HFF-Myc (cell line): ENCODE measurements around the gene ATAD3A.
"Not testable (repeated sequence)": the region's sequence is repeated elsewhere in the genome, so short reads cannot be mapped to it uniquely, and the experiment has no call there.

ENCODE experiments used
- DNase-seq: peaks from one replicate; pipeline ENCODE4 v3.0.0-alpha.2; 2011; ENCODE audit warnings: low read depth; ENCODE audit errors: extremely low read depth
- H3K4me3 ChIP-seq: replicated peaks from 2 replicates; pipeline ENCODE4 v1.5.1; 2011; ENCODE audit warnings: low read depth, mild to moderate bottlenecking, control low read depth, low read length
- TF ChIP-seq, protein P1 (sequence below): IDR thresholded peaks from 2 replicates; pipeline ENCODE4 v1.5.1; 2012; ENCODE audit warnings: mild to moderate bottlenecking, low read depth, low read length, control low read depth; ENCODE audit errors: missing control alignments

The ATAD3A gene

DNA sequence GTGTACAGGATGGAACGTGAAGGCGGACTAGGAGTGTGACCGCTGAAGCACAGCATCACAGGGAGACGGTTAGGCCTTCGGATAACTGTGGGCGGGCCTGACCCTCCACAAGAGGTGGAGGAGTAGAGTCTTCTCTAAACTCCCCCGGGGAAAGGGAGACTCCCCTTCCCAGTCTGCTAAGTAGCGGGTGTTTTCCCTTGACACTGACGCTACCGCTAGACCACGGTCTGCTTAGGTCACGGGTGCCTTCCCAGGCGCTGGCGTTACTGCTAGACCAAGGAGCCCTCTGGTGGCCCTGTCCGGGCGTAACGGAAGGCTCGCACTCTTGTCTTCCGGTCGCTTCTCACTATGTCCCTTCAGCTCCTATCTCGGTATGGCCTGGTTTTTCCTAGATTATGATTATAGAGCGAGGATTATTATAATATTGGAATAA lies 6.6 kb upstream of the ATAD3A start:
- TF ChIP-seq, protein P1, sequence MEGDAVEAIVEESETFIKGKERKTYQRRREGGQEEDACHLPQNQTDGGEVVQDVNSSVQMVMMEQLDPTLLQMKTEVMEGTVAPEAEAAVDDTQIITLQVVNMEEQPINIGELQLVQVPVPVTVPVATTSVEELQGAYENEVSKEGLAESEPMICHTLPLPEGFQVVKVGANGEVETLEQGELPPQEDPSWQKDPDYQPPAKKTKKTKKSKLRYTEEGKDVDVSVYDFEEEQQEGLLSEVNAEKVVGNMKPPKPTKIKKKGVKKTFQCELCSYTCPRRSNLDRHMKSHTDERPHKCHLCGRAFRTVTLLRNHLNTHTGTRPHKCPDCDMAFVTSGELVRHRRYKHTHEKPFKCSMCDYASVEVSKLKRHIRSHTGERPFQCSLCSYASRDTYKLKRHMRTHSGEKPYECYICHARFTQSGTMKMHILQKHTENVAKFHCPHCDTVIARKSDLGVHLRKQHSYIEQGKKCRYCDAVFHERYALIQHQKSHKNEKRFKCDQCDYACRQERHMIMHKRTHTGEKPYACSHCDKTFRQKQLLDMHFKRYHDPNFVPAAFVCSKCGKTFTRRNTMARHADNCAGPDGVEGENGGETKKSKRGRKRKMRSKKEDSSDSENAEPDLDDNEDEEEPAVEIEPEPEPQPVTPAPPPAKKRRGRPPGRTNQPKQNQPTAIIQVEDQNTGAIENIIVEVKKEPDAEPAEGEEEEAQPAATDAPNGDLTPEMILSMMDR, result peak; percentile 12
- not testable (repeated sequence) for DNase-seq, H3K4me3 ChIP-seq

DNA sequence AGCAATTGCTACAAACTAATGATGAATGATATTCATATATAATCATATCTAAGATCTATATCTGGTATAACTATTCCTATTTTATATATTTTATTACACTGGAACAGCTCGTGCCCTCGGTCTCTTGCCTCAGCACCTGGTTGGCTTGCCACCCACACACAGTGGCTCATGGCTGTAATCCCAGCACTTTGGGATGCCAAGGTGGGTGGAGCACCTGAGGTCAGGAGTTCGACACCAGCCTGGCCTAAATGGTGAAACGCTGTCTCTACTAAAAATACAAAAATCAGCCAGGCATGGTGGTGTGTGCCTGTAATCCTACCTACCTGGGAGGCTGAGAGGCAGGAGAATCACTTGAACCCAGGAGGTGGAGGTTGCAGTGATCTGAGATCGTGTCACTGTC lies 6.2 kb upstream of the ATAD3A start:
- H3K4me3 ChIP-seq, DNase-seq: not testable (repeated sequence)

DNA sequence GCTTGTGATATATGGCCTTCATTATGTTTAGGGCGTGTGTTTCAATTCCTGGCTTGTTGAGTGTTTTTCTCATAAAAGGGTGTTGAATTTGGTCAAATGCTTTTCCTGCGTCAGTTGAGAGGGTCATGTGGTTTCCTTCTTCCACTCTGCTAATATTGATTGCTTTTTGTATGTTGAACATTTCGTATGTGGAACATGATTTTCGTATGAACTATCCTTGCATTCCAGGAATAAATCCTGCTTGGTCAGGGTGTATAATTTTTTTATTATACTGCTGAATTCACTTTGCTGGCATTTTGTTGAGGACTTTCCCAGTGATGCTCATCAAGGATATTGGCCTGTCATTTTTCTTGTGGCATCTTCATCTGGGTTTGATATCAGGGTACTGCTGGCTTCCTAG lies 4.7 kb upstream of the ATAD3A start:
- H3K4me3 ChIP-seq, result no peak overlapping the region
- no peak for DNase-seq
- TF ChIP-seq, protein P1, result no peak

DNA sequence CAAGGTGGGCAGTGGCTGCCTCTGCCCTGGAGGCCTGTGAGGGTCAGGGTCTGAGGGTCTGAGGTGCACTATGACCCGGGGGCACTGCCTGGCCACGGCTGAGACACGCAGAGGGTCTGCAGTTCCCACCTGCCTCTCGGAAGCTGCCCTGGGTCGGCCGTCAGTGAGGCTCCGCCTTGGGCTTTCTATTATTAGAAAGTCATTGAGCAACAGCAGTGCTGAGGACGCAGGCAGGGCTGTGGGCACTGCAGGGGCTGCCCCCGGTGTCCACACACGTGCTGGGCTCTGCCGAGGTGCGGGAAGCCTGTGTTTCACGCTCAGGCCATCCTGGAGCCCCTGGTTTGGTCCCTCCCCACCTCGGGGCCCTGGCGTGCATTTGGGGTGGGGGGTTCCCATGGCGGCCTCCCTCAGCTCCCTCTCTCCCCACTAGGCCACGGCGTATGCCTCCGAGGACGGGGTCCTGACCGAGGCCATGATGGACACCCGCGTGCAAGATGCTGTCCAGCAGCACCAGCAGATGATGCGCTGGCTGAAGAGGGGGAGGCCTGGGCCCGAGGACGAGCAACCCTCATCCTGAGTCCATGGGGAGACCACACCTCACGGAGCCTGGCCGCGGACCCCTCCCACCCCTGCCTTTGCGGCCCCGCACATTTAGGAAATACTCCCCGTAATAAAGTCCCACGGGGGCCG lies 3.0 kb upstream of the ATAD3A start:
- not testable (repeated sequence) for DNase-seq, H3K4me3 ChIP-seq

DNA sequence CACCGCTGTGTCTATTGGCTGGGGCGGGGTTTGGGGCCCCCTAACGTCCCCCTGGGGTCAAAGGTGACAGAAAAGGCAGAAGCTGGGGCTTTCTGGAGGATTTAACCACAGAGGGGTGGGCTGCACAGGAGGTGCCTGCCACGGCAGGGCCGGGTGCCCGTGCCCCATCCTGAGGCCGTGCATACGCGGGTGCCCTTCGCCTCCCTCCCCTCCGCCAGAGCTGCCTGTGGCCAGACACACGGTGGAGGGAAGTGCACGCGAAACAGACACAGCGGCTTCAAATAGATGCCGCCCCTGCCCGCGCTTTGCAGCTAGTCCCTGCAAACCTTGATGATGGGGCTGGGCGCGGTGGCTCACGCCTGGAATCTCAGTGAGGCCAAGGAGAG lies 2.5 kb upstream of the ATAD3A start:
- H3K4me3 ChIP-seq, DNase-seq: not testable (repeated sequence)

DNA sequence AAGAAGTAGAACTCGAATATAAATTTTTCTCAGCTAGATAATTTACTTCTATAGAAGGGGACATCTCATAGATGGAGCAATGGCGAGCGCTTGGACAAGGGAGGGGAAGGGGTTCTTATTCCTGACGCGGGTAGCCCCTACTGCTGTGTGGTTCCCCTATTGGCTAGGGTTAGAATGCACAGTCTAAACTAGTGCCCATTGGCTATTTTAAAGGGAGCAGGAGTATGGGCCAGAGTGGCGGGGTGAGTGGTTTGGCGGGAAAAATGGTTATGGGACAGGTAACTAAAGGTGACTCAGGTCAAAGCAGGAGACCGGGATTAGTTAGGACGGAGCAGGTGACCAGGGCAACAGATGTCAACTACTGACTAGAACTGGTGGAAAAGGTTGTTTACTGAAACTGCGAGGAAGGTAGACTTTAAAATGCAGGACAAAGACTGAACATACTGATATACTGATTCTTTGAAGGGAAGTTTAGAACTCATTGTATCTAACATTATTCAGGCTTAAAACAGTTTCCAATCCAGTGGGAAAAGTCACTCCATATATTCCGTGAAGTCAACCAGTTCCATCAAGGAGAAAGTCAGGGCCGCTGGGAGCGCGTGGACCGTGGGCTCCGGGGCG lies 940 bp upstream of the ATAD3A start:
- no peak for DNase-seq
- TF ChIP-seq, protein P1, result no peak

DNA sequence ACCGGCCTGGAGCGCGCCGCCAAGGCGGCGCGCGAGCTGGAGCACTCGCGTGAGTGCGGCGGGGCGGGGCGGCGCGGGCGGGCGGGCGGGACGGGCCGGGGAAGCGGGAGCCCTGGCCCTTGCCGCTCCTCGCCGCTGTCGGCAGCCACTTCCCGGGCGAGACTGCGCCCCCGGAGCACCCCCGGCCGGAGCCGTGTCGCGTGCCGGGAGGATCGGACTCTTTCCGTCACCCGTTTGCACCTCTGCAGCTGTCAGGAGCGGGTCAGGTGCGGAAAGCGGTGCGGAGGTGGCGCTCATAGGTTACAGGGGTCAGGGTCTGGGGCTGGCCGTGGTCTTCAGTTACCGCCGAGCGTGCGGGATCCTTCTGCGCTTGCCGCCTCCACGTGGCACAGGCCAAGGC lies 463 bp downstream of the ATAD3A start:
- H3K4me3 ChIP-seq, result peak overlapping the region; percentile 80
- DNase-seq, result not testable (repeated sequence)

More for the DNA sequence above, 940 bp upstream of the ATAD3A start:
- peak overlapping the region; percentile 80 for H3K4me3 ChIP-seq

DNA sequence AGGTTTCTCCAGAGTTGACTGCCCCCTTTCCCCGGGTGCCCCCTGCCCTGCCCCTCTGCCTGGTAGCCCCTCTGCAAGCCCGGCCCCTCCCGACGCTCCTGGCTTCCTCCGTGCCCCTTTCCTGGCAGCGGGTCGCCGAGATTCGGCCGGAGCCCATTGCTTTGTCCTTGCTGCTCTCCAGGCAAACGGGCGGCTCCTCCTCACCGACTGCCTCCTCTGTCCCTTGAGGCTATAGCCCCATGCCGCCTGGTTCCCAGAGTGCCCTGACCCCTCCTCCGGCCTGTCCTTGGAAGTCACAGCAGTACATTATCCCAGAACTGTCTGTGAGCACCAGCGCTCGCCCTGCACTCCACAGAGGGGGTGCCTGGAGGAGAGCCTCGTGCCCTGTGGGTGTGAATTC lies 1.7 kb downstream of the ATAD3A start:
- peak overlapping the region; percentile 80 for H3K4me3 ChIP-seq
- not testable (repeated sequence) for DNase-seq

DNA sequence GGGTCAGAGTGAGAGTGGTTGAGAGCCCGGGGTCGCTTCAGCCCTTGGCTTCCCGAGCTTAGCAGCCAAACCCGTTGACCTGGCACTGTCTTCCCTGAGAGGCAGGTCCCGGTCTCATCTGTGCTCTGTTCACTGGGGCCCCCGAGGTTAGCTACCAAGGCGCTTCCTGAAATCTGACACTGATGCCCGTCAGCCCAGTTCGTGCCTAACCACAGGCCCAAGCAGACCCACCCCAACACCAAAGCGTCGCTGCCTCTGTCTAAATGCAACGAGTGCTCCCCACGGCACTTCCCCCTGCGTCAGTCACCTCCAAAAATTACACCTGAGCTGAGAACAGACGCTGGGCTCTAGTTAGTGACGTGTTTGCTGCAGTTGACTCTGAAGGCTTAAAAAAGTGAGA lies 2.4 kb downstream of the ATAD3A start:
- not testable (repeated sequence) for H3K4me3 ChIP-seq, DNase-seq

DNA sequence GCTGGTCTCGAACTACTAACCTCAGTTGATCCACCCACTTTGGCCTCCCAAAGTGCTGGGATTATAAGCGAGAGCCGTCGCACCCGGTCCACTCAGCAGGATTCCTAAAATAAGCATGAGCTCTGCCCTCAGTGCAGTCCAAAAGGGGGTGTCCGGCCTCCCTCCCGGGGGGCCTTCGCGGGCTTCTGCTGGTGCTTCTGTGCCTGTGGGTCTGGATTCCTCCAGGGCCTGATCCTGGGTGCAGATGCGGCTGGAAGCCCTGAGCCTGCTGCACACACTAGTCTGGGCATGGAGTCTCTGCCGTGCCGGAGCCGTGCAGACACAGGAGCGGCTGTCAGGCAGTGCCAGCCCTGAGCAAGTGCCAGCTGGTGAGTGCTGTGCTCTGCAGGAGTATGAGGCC lies 5.0 kb downstream of the ATAD3A start:
- DNase-seq, H3K4me3 ChIP-seq: not testable (repeated sequence)
